Endodermal cell (in vitro differentiated cells): Measurements from ENCODE around the gene OLFM4. TPM values are rescaled to one million over a fixed set of nuclear protein-coding genes. Genes with fewer than 3 reads are reported as not detected.

Experiments used
- DNase-seq: peaks from one replicate; pipeline ENCODE4 v3.0.0-alpha.2; 2017
- H3K27ac ChIP-seq: 2 replicates; pipeline ENCODE4 v1.5.1; 2013; ENCODE audit warnings: mild to moderate bottlenecking, low read depth, low read length, moderate library complexity
- H3K27me3 ChIP-seq: 2 replicates; pipeline ENCODE4 v1.6.1; 2013; ENCODE audit warnings: mild to moderate bottlenecking, low read length, moderate library complexity; ENCODE audit not compliant: insufficient read depth, control insufficient read depth, poor library complexity, severe bottlenecking
- H3K36me3 ChIP-seq: 2 replicates; pipeline ENCODE4 v1.7.0; 2013; ENCODE audit warnings: mild to moderate bottlenecking, low read length, moderate library complexity; ENCODE audit not compliant: control insufficient read depth, insufficient read depth
- H3K4me1 ChIP-seq: one replicate; pipeline ENCODE4 v1.7.0; 2013; ENCODE audit warnings: low read length; ENCODE audit not compliant: control insufficient read depth, insufficient read depth
- H3K4me3 ChIP-seq: 2 replicates; pipeline ENCODE4 v1.5.1; 2013; ENCODE audit warnings: mild to moderate bottlenecking, low read length, moderate library complexity
- H3K9ac ChIP-seq: 2 replicates; pipeline ENCODE4 v1.6.1; 2013; ENCODE audit warnings: mild to moderate bottlenecking, low read length, moderate library complexity; ENCODE audit not compliant: poor library complexity, severe bottlenecking; ENCODE audit errors: extremely low read depth
- H3K9me3 ChIP-seq: 2 replicates; pipeline ENCODE4 v1.6.1; 2013; ENCODE audit warnings: mild to moderate bottlenecking, low read length, moderate library complexity; ENCODE audit not compliant: control insufficient read depth
- H3K27ac Mint-ChIP-seq: 2 replicates; pipeline ENCODE4 v1.8.0; 2020; ENCODE audit warnings: mixed read lengths
- H3K27me3 Mint-ChIP-seq: 2 replicates; pipeline ENCODE4 v1.8.0; 2021; ENCODE audit warnings: mild to moderate bottlenecking, mixed read lengths; ENCODE audit not compliant: insufficient read depth
- H3K36me3 Mint-ChIP-seq: 2 replicates; pipeline ENCODE4 v1.8.0; 2020; ENCODE audit warnings: low read depth, mixed read lengths
- H3K4me1 Mint-ChIP-seq: 2 replicates; pipeline ENCODE4 v1.8.0; 2020; ENCODE audit warnings: mixed read lengths
- H3K4me3 Mint-ChIP-seq: 2 replicates; pipeline ENCODE4 v1.8.0; 2020; ENCODE audit warnings: mild to moderate bottlenecking, moderate library complexity, mixed read lengths
- H3K9me3 Mint-ChIP-seq: 2 replicates; pipeline ENCODE4 v1.8.0; 2020; ENCODE audit warnings: mild to moderate bottlenecking, mixed read lengths
- WGBS, 2 experiments: methylation state at CpG; one replicate each; pipeline versions ENCODE4 v1.1.5 to v1.1.7; 2013; ENCODE audit warnings: missing lambda C conversion rate in 2 of 2, mixed read lengths in 1 of 2; ENCODE audit not compliant: insufficient coverage in 1 of 2, insufficient read length in 1 of 2; 5-methylcytosine and 5-hydroxymethylcytosine counted together
- total RNA-seq, 2 donors: library from RNA; stranded (reverse); fragmentation: NEBNext Ultra II Directional in 1 of 2; extraction: Animal tissue kit (Norgen Biotek cat#: 25700) in 1 of 2; gene quantifications; 2 replicates in 1 of 2; 3 replicates in 1 of 2; pipeline ENCODE4 v1.2.1, GENCODE V29; 2021
- TF ChIP-seq, protein P1 (sequence below): fragments of 200-600 bp; sonication (generic); conservative IDR thresholded peaks from 2 replicates; pipeline ENCODE4 v1.5.0; 2021; ENCODE audit warnings: antibody characterized with exemption, mild to moderate bottlenecking

Gene OLFM4
- total RNA-seq, 2 donors from 2014 or later = not detected

- no peak overlapping the region for H3K4me3 Mint-ChIP-seq
- H3K9ac ChIP-seq = no peak overlapping the region
- 60% methylated on average over 1 of the region's 1 CpG; no CpG with 5 or more reads in 1 of the 2 experiments for whole genome bisulfite sequencing, 2 experiments
- no peaks in the 10 kb centered on the region for H3K4me1 Mint-ChIP-seq
- H3K4me1 ChIP-seq = no peaks in the 10 kb centered on the region
- no peak for DNase-seq
- H3K36me3 ChIP-seq = no peaks in the 10 kb centered on the region
- no peaks in the 10 kb centered on the region for H3K9me3 ChIP-seq
- H3K27me3 Mint-ChIP-seq = no peaks in the 10 kb centered on the region
- no peak overlapping the region for H3K27ac ChIP-seq
- H3K27me3 ChIP-seq = no peaks in the 10 kb centered on the region
- no peaks in the 10 kb centered on the region for H3K9me3 Mint-ChIP-seq
- TF ChIP-seq, protein P1, sequence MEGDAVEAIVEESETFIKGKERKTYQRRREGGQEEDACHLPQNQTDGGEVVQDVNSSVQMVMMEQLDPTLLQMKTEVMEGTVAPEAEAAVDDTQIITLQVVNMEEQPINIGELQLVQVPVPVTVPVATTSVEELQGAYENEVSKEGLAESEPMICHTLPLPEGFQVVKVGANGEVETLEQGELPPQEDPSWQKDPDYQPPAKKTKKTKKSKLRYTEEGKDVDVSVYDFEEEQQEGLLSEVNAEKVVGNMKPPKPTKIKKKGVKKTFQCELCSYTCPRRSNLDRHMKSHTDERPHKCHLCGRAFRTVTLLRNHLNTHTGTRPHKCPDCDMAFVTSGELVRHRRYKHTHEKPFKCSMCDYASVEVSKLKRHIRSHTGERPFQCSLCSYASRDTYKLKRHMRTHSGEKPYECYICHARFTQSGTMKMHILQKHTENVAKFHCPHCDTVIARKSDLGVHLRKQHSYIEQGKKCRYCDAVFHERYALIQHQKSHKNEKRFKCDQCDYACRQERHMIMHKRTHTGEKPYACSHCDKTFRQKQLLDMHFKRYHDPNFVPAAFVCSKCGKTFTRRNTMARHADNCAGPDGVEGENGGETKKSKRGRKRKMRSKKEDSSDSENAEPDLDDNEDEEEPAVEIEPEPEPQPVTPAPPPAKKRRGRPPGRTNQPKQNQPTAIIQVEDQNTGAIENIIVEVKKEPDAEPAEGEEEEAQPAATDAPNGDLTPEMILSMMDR = no peak
- no peaks in the 10 kb centered on the region for H3K36me3 Mint-ChIP-seq
- no peak overlapping the region for H3K4me3 ChIP-seq
- no peak overlapping the region for H3K27ac Mint-ChIP-seq
These were observed 4.2 kb downstream of the OLFM4 start for GRCh38 chr13:53032849-53033248.

DNA sequence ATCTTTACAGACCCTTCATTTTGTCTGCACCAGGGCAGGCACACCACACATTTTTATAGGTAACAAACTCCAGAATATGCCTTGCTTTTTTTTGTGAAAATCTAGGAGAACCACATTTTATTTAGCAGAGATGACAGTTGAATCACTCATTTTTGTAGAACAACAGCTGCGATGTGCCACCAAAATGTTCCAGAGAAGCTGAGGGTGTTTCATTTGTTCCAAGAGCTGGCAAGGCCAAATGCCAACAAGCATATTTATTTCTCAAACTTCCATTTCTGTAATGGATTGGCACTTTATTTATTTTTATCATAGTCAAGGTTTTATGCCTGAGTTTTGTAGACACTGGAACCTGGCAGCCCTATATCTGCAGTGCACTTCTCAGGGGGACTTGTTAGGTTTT, 10.4 kb downstream of the OLFM4 start:
- Histone ChIP-seq H3K4me3 (no peak overlapping the region), H3K36me3 (no peaks in the 10 kb centered on the region), H3K9me3 (no peaks in the 10 kb centered on the region), H3K27ac (no peak overlapping the region), H3K4me1 (no peaks in the 10 kb centered on the region), H3K27me3 (no peaks in the 10 kb centered on the region), H3K9ac (no peak overlapping the region)
- 95 to 100% methylated on average over 1 of the region's 1 CpG for WGBS, 2 experiments
- Mint-ChIP-seq H3K9me3 (no peaks in the 10 kb centered on the region), H3K27me3 (peaks cover 2% of the 10 kb centered on the region), H3K27ac (no peak overlapping the region), H3K4me3 (no peak overlapping the region), H3K4me1 (peaks cover 11% of the 10 kb centered on the region), H3K36me3 (no peaks in the 10 kb centered on the region)
- TF ChIP-seq, protein P1 = no peak
- DNase-seq = no peak

GRCh38 chr13:53041968-53042516, 13.4 kb downstream of the OLFM4 start:
- 87 to 100% methylated on average over 2 to 3 of the region's 3 CpGs for WGBS, 2 experiments
- DNase-seq = no peak
- Histone ChIP-seq H3K9me3 (no peaks in the 10 kb centered on the region), H3K4me1 (no peaks in the 10 kb centered on the region), H3K4me3 (no peak overlapping the region), H3K36me3 (no peaks in the 10 kb centered on the region), H3K9ac (no peak overlapping the region), H3K27me3 (no peaks in the 10 kb centered on the region), H3K27ac (no peak overlapping the region)
- peaks cover 11% of the 10 kb centered on the region for H3K4me1 Mint-ChIP-seq
- H3K36me3 Mint-ChIP-seq = no peaks in the 10 kb centered on the region
- H3K9me3 Mint-ChIP-seq = no peaks in the 10 kb centered on the region
- peaks cover 2% of the 10 kb centered on the region for H3K27me3 Mint-ChIP-seq
- H3K4me3 Mint-ChIP-seq = no peak overlapping the region
- TF ChIP-seq, protein P1 = no peak
- no peak overlapping the region for H3K27ac Mint-ChIP-seq
